Neural progenitor cell (in vitro differentiated cells): ENCODE measurements around the gene SLC2A13.

Experiments used
- CTCF ChIP-seq: fragments of 200-600 bp; sonication (generic); IDR thresholded peaks from 2 replicates; pipeline ENCODE4 v1.5.1; 2017; ENCODE audit warnings: antibody characterized with exemption, mild to moderate bottlenecking
- EZH2 ChIP-seq: fragments of 200-600 bp; sonication (generic); IDR thresholded peaks from 2 replicates; pipeline ENCODE4 v1.6.1; 2017; ENCODE audit warnings: antibody characterized with exemption, mild to moderate bottlenecking, moderate library complexity
- EZH2phosphoT487 ChIP-seq: fragments of 200-600 bp; sonication (generic); IDR thresholded peaks from 2 replicates; pipeline ENCODE4 v1.6.1; 2017; ENCODE audit warnings: antibody characterized with exemption

GRCh38 chr12:39830852-39831520, 274.9 kb downstream of the SLC2A13 start:
- TF ChIP-seq CTCF, result no peak
- no peak for TF ChIP-seq EZH2
- TF ChIP-seq EZH2phosphoT487, result no peak
